Uterus (tissue), 4 donors: ENCODE data around the gene COL4A2. TPM values are rescaled to one million over a fixed set of nuclear protein-coding genes. Genes with fewer than 3 reads are reported as not detected.

Experiments used
- DNase-seq, 2 donors: peaks; one replicate each; pipeline ENCODE4 v3.0.0-alpha.2; 2019 to 2020
- H3K27ac ChIP-seq, 2 donors: fragments of 200-600 bp; sonication (generic); 1 replicate in 1 of 2; 2 replicates in 1 of 2; pipeline ENCODE4 v1.5.1; 2016 to 2018
- H3K27me3 ChIP-seq, 2 donors: fragments of 200-600 bp; sonication (generic); one replicate each; pipeline ENCODE4 v1.5.1; 2018 to 2019; ENCODE audit warnings: control low read depth in 1 of 2
- H3K36me3 ChIP-seq, 2 donors: fragments of 200-600 bp; sonication (generic); one replicate each; pipeline ENCODE4 v1.5.1; 2019; ENCODE audit warnings: control low read depth in 1 of 2
- H3K4me1 ChIP-seq, 2 donors: fragments of 200-600 bp; sonication (generic); one replicate each; pipeline ENCODE4 v1.5.1; 2018 to 2019; ENCODE audit warnings: control low read depth in 1 of 2
- H3K4me3 ChIP-seq, 2 donors: fragments of 200-600 bp; sonication (generic); 1 replicate in 1 of 2; 2 replicates in 1 of 2; pipeline ENCODE4 v1.5.1; 2018 to 2019; ENCODE audit warnings: mild to moderate bottlenecking in 1 of 2
- H3K9me3 ChIP-seq, 2 donors: fragments of 200-600 bp; sonication (generic); one replicate each; pipeline ENCODE4 v1.5.1; 2019; ENCODE audit warnings: control low read depth in 1 of 2
- CTCF ChIP-seq, 4 experiments: fragments of 200-600 bp in 2 of 4; fragments of 450-650 bp in 2 of 4; sonication (generic) in 2 of 4; IDR thresholded peaks; one replicate each; pipeline ENCODE4 v1.5.1; 2016 to 2019; ENCODE audit warnings: antibody characterized with exemption in 4 of 4, mild to moderate bottlenecking in 2 of 4, moderate library complexity in 1 of 4
- POLR2A ChIP-seq, 2 donors: fragments of 450-650 bp; IDR thresholded peaks; one replicate each; pipeline ENCODE4 v1.6.1; 2016; ENCODE audit warnings: antibody characterized with exemption in 2 of 2, mild to moderate bottlenecking in 1 of 2, moderate library complexity in 1 of 2
- intact Hi-C: fragments of 100-400 bp; cut with DNase I; formaldehyde crosslinking; loops from one replicate; pipeline ENCODE4 v1.15.1; 2023; ENCODE audit warnings: low total_unique reads
- total RNA-seq, 4 donors: library from RNA; depleted of rRNA in 3 of 4; stranded (reverse); fragments of >200 nt in 3 of 4; gene quantifications; one replicate each; pipeline versions ENCODE4 v1.1.0 to v1.2.4, GENCODE V29; 2014 to 2023
- donor health status: DM: yes; HTN: yes; CAD: no.

Gene COL4A2
- total RNA-seq, 4 donors from 2014 or later: 157 to 606 (median 284) TPM

DNA sequence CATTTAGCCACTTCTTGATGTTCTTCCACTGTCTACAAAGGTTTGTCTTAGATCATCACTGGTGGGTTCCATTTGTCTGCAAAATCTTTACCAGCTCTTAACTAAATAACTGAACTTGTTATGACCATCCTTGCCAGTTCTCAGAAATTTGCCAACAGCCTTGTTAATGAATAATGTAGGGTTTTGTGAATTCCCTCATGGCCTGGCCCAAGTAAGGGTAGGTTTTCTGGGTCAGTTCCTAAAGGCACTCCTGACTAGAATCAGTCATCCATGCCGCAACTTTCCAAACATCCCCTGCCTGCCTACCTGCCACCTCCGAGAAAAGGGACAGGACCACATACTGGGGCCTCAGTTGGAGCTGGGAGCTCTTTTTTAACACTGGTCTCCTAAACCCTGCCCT is 4.1 kb upstream of the COL4A2 start:
- H3K27ac ChIP-seq: peak overlapping the region; percentile 99 to 100
- no peak for TF ChIP-seq POLR2A (IDR thresholded peaks at IDR 0.05)
- TF ChIP-seq CTCF (IDR thresholded peaks at IDR 0.05): no peak

DNA sequence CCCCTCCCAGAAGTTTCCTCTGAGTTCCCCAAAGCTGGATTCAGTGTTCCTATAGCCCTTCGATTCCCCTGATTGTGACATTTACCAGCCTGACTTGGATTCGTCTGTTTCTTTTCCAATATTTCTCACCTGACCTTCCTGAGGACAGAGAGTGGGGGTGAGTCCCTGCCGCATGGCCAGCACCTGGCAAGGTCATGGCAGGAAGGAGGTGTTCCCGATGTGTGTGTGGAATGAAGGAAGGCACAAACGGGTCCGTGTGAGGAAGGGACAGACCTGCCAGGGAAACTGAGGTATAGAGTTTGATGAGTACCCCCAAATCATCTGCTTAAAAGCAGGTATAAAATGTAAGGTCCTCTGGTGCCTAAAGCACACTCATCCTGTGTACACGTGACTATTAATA is 3.4 kb upstream of the COL4A2 start:
- H3K27ac ChIP-seq: peak overlapping the region; percentile 99 to 100

More for the DNA sequence above, 4.1 kb upstream of the COL4A2 start:
- intact Hi-C loops: loop anchor here (10.0 kb wide), 1 partner anchor 48 kb away; no protein-coding TSS in a partner anchor
- peak in 1 of 2 donors; percentile 11 for DNase-seq
- no peaks in the 10 kb centered on the region for H3K9me3 ChIP-seq
- H3K36me3 ChIP-seq: no peaks in the 10 kb centered on the region
- no peak overlapping the region for H3K4me3 ChIP-seq
- H3K4me1 ChIP-seq: peaks cover 0 to 7% of the 10 kb centered on the region in 2 donors
- no peaks in the 10 kb centered on the region for H3K27me3 ChIP-seq

DNA sequence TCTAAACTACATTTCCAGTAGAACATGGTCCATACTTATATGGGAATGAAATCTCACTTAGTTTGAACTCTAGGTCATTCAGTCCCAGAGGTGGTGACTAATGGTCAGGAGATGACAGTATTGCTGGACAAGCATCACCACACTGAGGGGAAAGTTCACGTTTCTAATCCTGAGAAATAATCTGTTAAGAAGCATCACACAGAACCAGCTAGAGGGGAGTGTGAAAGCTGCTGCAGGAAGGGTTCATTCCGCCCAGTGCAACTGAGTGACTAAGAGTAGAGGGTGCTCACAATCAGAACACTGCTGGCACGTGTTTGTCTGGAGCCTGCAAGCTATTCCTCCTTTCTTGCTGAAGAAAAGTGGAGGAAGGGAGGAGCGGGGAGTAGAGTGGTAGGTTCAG is 2.8 kb upstream of the COL4A2 start:
- TF ChIP-seq POLR2A (IDR thresholded peaks at IDR 0.05) (peak in 1 of 2 donors; percentile 30), CTCF (IDR thresholded peaks at IDR 0.05) (no peak)
- Histone ChIP-seq H3K27me3 (no peaks in the 10 kb centered on the region), H3K4me3 (peak overlapping the region; percentile 78 to 85), H3K27ac (peak overlapping the region; percentile 99 to 100), H3K36me3 (no peaks in the 10 kb centered on the region), H3K4me1 (no peaks in the 10 kb centered on the region), H3K9me3 (no peaks in the 10 kb centered on the region)
- peak; percentile 40 to 68 for DNase-seq
- intact Hi-C loops: loop anchor here (10.0 kb wide), 1 partner anchor 49 kb away; no protein-coding TSS in a partner anchor

More for the DNA sequence above, 3.4 kb upstream of the COL4A2 start:
- peaks cover 0 to 5% of the 10 kb centered on the region in 2 donors for H3K4me1 ChIP-seq
- no peak for DNase-seq
- no peaks in the 10 kb centered on the region for H3K9me3 ChIP-seq
- no peaks in the 10 kb centered on the region for H3K36me3 ChIP-seq
- TF ChIP-seq POLR2A (IDR thresholded peaks at IDR 0.05): no peak
- no peak for TF ChIP-seq CTCF (IDR thresholded peaks at IDR 0.05)
- H3K4me3 ChIP-seq: no peak overlapping the region
- no peaks in the 10 kb centered on the region for H3K27me3 ChIP-seq
- intact Hi-C loops: loop anchor here (10.0 kb wide), 1 partner anchor 49 kb away; no protein-coding TSS in a partner anchor

- Histone ChIP-seq H3K9me3 (no peaks in the 10 kb centered on the region), H3K4me3 (peak overlapping the region; percentile 78 to 85), H3K27ac (peak overlapping the region; percentile 99 to 100), H3K36me3 (no peaks in the 10 kb centered on the region), H3K4me1 (no peaks in the 10 kb centered on the region), H3K27me3 (no peaks in the 10 kb centered on the region)
- TF ChIP-seq POLR2A (IDR thresholded peaks at IDR 0.05) (no peak), CTCF (IDR thresholded peaks at IDR 0.05) (no peak)
- intact Hi-C loops: loop anchor here (5.0 to 10.0 kb wide), 2 partner anchors 50 to 107 kb away; no protein-coding TSS in a partner anchor
- DNase-seq: no peak
Measured at GRCh38 chr13:110305001-110305400, 2.1 kb upstream of the COL4A2 start.

DNA sequence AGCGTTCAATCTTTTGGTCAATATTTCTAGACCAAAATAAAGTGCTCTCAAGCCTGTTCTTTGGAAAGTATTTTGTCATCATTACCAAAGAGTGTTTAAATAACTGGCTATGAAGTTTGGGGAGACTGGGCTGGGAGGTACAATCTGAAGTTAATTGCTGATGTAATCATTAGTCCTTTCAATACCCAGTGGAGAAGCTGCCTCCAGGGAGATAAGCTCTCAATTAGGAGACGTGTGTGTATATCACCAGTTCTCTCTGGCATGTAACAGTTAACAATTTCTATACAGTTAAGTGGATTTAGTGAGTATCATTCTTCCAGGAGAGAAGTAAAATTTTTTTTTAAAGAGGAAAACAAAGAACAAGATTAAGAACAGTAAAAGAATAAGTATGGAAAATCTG is 1.5 kb upstream of the COL4A2 start:
- peak overlapping the region; percentile 99 to 100 for H3K27ac ChIP-seq
- intact Hi-C loops: loop anchor here (5.0 to 10.0 kb wide), 2 partner anchors 51 to 107 kb away; no protein-coding TSS in a partner anchor
- H3K27me3 ChIP-seq: no peaks in the 10 kb centered on the region
- TF ChIP-seq POLR2A (IDR thresholded peaks at IDR 0.05): no peak
- H3K4me1 ChIP-seq: no peaks in the 10 kb centered on the region
- H3K36me3 ChIP-seq: no peaks in the 10 kb centered on the region
- no peak for DNase-seq
- H3K9me3 ChIP-seq: no peaks in the 10 kb centered on the region
- peak overlapping the region; percentile 78 to 85 for H3K4me3 ChIP-seq
